ENCODE results near the gene IFITM5.
"Not testable (repeated sequence)": the region's sequence is repeated elsewhere in the genome, so short reads cannot be mapped to it uniquely, and the experiment has no call there.

The IFITM5 gene

GRCh38 chr11:311013-311748, 11.9 kb upstream of the IFITM5 start:
- DNase-seq, result not testable (repeated sequence)

DNA sequence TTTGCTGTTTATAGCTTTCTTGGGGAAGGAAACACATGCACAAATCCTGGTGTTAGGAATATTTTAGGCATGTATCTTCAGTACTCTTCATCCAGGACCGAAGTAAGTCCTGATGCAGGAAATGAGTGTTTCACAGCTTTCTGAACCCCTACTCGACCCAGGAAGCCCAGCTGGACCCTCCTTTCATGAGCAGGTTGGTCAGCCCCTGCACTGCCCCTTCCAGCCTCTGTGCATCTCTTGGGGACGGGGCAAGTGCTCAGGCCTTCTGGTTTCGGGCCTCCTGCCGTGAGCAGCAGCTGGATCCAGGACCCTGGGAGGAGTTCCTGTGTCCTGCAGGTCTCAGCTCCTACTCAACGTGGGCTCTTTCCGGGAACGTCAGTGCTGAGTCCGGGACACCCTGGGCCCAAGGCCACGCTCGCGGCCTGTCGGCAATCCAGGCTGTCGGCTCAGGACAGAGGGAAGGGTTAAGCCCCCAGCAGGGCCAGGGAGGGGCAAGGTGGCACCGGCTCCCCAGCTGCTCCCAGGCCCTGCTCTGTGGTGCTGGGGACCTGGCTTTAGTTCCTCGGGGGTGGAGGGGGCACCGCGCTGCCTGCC, 10.8 kb upstream of the IFITM5 start:
- not testable (repeated sequence) for DNase-seq

DNA sequence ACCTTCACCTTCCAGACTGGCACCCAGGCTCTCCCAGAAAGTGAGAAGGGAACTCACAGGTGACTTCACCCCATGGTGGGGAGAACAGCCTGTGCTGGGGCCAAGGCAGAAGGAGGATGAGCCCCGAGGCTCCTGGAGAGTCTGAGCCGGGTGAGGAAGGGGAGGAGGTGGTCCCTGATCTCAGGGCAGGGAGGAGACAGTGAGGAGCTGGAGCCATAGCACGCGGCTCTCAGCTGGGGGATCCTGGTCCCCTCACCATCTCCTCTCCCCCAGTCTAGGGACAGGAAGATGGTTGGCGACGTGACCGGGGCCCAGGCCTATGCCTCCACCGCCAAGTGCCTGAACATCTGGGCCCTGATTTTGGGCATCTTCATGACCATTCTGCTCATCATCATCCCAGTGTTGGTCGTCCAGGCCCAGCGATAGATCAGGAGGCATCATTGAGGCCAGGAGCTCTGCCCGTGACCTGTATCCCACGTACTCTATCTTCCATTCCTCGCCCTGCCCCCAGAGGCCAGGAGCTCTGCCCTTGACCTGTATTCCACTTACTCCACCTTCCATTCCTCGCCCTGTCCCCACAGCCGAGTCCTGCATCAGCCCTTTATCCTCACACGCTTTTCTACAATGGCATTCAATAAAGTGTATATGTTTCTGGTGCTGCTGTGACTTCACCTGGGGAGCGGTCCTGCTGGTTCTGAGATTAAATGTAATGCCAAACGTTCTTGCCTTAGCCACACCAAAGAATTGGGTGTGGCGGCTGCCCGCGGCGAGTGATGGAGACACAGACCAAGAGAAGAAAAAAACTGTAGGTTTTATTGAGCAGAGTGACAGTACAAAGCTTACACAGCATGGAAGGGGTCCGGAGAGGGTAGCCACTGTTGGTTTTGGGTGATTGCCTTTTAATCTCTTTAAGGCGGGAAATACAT, 9.7 kb upstream of the IFITM5 start:
- DNase-seq, result not testable (repeated sequence)

GRCh38 chr11:307766-308708, 8.7 kb upstream of the IFITM5 start, which contains the start of gene IFITM2:
TSS of gene IFITM2 (plus strand) at chr11:307816. CDS start at chr11:308193, 377 bp downstream.
- DNase-seq, result peak; percentile 87

GRCh38 chr11:306645-307371, 7.5 kb upstream of the IFITM5 start:
- DNase-seq, result no peak

DNA sequence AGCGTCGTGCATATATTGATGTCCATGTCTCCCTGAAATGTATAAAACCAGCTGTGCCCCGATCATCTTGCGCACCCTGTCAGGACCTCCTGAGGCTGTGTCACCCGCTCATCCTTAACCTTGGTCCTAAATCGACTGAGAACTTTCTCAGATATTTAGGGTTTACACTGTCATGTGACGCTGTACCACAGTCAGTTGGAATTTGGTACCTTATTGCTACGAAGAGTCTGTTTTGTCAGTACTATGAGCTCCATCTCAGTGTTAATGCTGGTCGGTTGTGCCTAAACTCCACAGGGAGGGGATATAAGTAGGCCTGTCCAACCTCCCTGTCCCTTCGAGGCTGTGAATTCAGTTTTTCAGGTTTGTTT, 6.5 kb upstream of the IFITM5 start:
- no peak for DNase-seq

GRCh38 chr11:304915-305843, 5.9 kb upstream of the IFITM5 start:
- peak; percentile 78 for DNase-seq

DNA sequence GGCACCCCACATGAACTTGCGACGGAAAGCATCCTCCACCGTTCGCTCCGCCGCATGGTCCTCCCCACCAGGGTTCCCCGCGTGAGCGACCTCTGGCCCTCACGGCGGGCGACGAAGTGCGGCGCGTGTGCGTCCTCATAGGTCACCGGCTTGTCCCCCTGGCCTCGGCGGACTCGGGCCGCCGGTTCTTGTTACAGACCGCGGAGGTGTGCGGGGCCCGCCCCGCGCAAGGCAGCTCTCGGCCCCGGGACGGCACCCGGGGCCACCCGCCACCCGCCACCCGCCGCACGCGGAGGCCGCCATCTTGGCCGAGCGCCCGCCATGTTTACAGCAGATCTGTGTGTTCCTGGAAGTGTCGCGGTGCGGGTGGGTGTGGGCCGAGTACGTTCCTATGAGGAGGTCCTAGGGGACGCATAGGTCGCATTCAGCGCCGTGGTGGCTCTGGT, 4.8 kb upstream of the IFITM5 start:
- no peak for DNase-seq

- DNase-seq, result no peak
Observed at GRCh38 chr11:303363-303762, 4.0 kb upstream of the IFITM5 start.

GRCh38 chr11:299951-300735, 817 bp upstream of the IFITM5 start:
- DNase-seq, result peak; percentile 27

DNA sequence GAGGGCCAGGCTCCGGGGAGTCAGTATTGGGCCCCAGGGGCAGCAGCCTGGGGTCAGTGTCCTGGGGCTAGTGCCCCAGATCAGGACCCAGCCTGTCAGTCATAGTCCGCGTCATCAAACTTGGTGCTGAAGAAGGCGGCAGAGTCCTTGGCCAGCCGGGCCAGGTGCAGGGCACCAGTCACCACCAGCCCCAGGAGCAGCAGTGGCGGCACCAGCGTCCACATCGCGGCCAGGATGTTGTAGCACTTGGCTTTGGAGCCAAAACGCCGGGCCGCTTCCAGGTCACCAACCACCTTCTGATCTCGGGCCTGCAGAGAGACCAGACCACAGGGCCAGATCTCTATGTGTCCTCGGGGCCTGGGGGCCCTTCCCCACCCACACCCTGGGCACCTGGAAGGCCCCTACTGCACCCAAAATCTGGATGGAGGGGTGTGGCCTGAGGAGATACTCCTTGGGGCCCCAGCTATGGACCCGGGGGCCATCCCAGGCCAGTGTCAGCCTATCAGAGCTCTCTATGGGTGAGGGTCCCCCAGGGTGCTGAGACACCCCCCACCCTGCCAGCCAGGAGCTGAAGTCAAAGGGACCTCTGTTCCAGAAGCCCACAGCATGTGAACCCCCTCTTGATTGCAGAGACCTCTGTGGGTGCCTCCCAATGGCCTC, 790 bp downstream of the IFITM5 start:
- no peak for DNase-seq

GRCh38 chr11:297586-298405, 1.5 kb downstream of the IFITM5 start:
- peak; percentile 60 for DNase-seq

GRCh38 chr11:297051-297585, 2.2 kb downstream of the IFITM5 start:
- DNase-seq, result no peak

GRCh38 chr11:296171-297050, 2.9 kb downstream of the IFITM5 start:
- DNase-seq, result no peak

- no peak for DNase-seq
Observed at GRCh38 chr11:295351-296170, 3.8 kb downstream of the IFITM5 start.

- no peak for DNase-seq
Observed at GRCh38 chr11:294780-295179, 4.5 kb downstream of the IFITM5 start.
